Esophagus muscularis mucosa (tissue), 4 donors: Measurements from ENCODE around the gene KRTAP4-2. TPM values are rescaled to one million over a fixed set of nuclear protein-coding genes. Genes with fewer than 3 reads are reported as not detected.
"Not testable (repeated sequence)": the region's sequence is repeated elsewhere in the genome, so short reads cannot be mapped to it uniquely, and the experiment has no call there.

Source experiments
- DNase-seq: peaks from one replicate; pipeline ENCODE4 v3.0.0-alpha.2; 2017; ENCODE audit errors: extremely low spot score
- H3K27ac ChIP-seq, 4 donors: fragments of 200-600 bp; sonication (generic); replicated peaks in 1 of 4; 1 replicate in 3 of 4; 2 replicates in 1 of 4; pipeline ENCODE4 v1.5.1; 2016 to 2019; ENCODE audit warnings: mild to moderate bottlenecking in 1 of 4
- H3K27me3 ChIP-seq, 4 donors: fragments of 200-600 bp; sonication (generic); one replicate each; pipeline versions ENCODE4 v1.5.1 to v1.6.0; 2016 to 2019
- H3K36me3 ChIP-seq, 4 donors: fragments of 200-600 bp; sonication (generic); one replicate each; pipeline ENCODE4 v1.5.1; 2016 to 2019
- H3K4me1 ChIP-seq, 4 donors: fragments of 200-600 bp; sonication (generic); one replicate each; pipeline ENCODE4 v1.5.1; 2016 to 2019
- H3K4me3 ChIP-seq, 4 donors: fragments of 200-600 bp; sonication (generic); 1 replicate in 2 of 4; 2 replicates in 2 of 4; pipeline ENCODE4 v1.5.1; 2016 to 2019; ENCODE audit warnings: mild to moderate bottlenecking in 4 of 4, moderate library complexity in 1 of 4
- H3K9me3 ChIP-seq, 4 donors: fragments of 200-600 bp; sonication (generic); 1 replicate in 3 of 4; 2 replicates in 1 of 4; pipeline ENCODE4 v1.5.1; 2016 to 2019
- EP300 ChIP-seq: sonication (generic); formaldehyde crosslinking; IDR thresholded peaks from one replicate; pipeline ENCODE4 v1.6.1; 2017; ENCODE audit warnings: antibody characterized with exemption
- POLR2A ChIP-seq: fragments of 450-650 bp; IDR thresholded peaks from one replicate; pipeline ENCODE4 v1.6.1; 2017; ENCODE audit warnings: antibody characterized with exemption, moderate library complexity, mild to moderate bottlenecking, low read depth
- POLR2AphosphoS5 ChIP-seq, 2 donors: sonication (generic); formaldehyde crosslinking; IDR thresholded peaks; one replicate each; pipeline ENCODE4 v1.6.1; 2017; ENCODE audit warnings: antibody characterized with exemption in 2 of 2
- WGBS: methylation state at CpG from one replicate; pipeline ENCODE4 v1.1.5; 2018; 5-methylcytosine and 5-hydroxymethylcytosine counted together
- intact Hi-C: fragments of 100-400 bp; cut with DNase I; formaldehyde crosslinking; loops from one replicate; pipeline ENCODE4 v1.15.1; 2023
- small RNA-seq, 3 donors: library from RNA; depleted of rRNA; stranded (forward); fragments of <200 nt; gene quantifications; one replicate each; pipeline ENCODE3, GENCODE V24; 2016
- total RNA-seq, 4 donors: library from RNA; depleted of rRNA; stranded (reverse); fragments of >200 nt; gene quantifications; one replicate each; pipeline versions ENCODE4 v1.1.0 to v1.2.1, GENCODE V29; 2016
- TF ChIP-seq, protein P1 (sequence below), 3 experiments: fragments of 200-600 bp in 2 of 3; fragments of 450-650 bp in 1 of 3; sonication (generic) in 2 of 3; IDR thresholded peaks; one replicate each; pipeline ENCODE4 v1.5.1; 2017 to 2019; ENCODE audit warnings: antibody characterized with exemption in 3 of 3, mild to moderate bottlenecking in 2 of 3, moderate library complexity in 1 of 3

The KRTAP4-2 gene
- total RNA-seq, 4 donors from 2014 or later = not detected

DNA sequence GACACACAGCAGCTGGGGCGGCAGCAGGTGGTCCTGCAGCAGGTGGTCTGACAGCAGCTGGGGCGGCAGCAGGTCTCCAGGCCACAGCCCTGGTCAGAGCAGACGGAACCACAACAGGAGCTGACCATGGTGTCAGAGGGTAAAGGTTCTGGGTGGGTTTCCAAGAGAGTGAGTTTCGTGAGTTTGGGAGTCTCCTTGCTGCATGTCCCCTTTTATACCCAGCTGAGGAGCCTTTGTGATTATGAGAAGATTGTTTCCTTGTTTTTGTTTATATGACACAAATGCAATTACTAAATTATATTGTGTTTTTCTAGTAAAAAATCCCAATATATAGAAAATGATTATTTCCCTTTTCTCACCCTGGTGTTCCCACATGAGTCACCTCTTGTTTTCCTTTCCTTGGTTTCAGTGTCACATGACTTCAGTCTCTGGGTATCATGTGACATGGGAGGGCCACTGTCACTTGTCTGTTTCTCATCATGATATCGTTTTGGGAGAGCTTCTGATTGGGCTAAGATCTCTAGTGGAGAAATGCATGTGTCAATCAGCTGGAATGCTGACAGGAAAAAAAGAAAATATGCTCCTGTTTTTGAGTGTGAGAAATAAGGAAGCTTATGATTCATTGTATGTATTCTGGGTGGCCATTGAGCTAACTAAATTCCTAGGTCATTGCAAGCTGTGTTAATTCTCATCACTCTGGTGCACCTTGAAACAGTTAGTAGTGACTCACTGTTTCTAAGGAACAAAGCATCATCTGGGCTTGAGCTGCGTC is 37.5 kb downstream of the KRTAP4-2 start, which contains the start of gene KRTAP4-6:
TSS of gene KRTAP4-6 (minus strand) at position 185 of the 772 bp plus-strand sequence. CDS start at position 128, 57 bp downstream.
- Histone ChIP-seq H3K9me3 (peaks cover 0 to 35% (median 12%) of the 10 kb centered on the region in 4 donors), H3K27me3 (peaks cover 0 to 7% (median 0%) of the 10 kb centered on the region in 4 donors), H3K4me1 (no peaks in the 10 kb centered on the region), H3K36me3 (no peaks in the 10 kb centered on the region), H3K4me3 (no peak within 1 kb of the TSS), H3K27ac (no peak within 1 kb of the TSS)
- TF ChIP-seq EP300 = no peak
- TF ChIP-seq, protein P1, sequence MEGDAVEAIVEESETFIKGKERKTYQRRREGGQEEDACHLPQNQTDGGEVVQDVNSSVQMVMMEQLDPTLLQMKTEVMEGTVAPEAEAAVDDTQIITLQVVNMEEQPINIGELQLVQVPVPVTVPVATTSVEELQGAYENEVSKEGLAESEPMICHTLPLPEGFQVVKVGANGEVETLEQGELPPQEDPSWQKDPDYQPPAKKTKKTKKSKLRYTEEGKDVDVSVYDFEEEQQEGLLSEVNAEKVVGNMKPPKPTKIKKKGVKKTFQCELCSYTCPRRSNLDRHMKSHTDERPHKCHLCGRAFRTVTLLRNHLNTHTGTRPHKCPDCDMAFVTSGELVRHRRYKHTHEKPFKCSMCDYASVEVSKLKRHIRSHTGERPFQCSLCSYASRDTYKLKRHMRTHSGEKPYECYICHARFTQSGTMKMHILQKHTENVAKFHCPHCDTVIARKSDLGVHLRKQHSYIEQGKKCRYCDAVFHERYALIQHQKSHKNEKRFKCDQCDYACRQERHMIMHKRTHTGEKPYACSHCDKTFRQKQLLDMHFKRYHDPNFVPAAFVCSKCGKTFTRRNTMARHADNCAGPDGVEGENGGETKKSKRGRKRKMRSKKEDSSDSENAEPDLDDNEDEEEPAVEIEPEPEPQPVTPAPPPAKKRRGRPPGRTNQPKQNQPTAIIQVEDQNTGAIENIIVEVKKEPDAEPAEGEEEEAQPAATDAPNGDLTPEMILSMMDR (IDR thresholded peaks at IDR 0.05) = no peak
- intact Hi-C loops = no loop called here
- no peak for DNase-seq
- 79% methylated on average over 6 of the region's 6 CpGs for WGBS

DNA sequence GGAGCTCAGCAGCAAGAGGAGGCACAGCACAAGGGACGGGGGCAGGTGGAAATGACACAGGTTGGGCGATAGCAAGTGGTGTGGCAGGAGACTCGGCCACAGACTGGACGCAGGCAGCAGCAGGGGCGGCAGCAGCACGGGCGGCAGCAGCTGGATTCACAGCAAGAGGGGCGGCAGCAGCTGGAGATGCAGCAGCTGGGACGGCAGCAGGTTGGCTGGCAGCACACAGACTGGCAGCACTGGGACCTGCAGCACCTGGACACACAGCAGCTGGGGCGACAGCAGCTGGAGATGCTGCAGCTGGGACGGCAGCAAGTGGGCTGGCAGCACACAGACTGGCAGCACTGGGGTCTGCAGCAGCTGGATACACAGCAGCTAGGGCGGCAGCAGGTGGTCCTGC is 38.2 kb downstream of the KRTAP4-2 start:
- H3K9me3 ChIP-seq = peaks cover 0 to 35% (median 12%) of the 10 kb centered on the region in 4 donors
- intact Hi-C loops, DNase-seq, H3K36me3 ChIP-seq, H3K27ac ChIP-seq, H3K4me1 ChIP-seq, H3K27me3 ChIP-seq, H3K4me3 ChIP-seq: not testable (repeated sequence)
- WGBS = 87% methylated on average over 9 of the region's 12 CpGs

DNA sequence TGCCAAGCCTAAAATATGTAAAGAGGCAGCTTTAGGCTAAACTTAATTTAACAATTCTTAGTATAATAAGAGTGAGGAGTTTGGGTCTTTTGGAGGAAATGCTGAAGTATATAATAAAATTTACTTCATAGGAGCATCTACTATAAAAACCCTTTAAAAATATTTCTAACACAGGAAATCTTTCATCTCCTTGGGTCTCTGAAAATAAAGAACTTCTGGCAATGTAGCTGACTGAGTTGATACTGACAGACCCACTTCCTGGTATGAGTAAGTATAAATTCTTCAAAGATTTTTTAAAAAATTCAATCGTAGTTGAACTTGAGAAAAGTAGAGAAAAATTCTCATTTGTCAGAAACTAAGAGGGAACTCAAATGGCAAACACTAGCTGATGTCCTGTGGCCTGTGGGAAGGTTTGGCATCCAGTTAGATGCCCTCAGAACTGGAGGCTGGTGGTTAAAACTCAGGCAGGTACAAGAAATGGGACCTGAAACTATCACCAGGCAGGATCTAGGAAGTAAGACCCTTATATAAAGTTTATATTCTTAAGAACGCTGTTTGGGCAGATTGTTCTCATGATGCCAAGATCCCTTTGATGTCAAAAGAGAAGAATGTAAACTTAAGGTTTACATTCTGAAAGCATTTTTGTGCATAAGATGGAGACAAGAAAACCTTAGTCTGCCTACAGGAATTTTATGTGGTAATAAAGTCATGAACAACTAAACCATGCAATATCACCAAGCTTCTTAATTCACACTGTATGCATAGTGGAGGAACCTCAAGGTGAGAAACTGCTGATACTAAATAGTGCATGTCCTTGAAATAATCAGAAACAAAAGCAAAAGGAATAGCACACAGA is 43.9 kb downstream of the KRTAP4-2 start:
- WGBS = 54% methylated on average over 2 of the region's 2 CpGs
- H3K27ac ChIP-seq = no peak overlapping the region
- peaks cover 0 to 6% (median 0%) of the 10 kb centered on the region in 4 donors for H3K9me3 ChIP-seq
- H3K4me1 ChIP-seq = no peaks in the 10 kb centered on the region
- H3K27me3 ChIP-seq = no peaks in the 10 kb centered on the region
- TF ChIP-seq, protein P1 (IDR thresholded peaks at IDR 0.05) = no peak
- TF ChIP-seq POLR2AphosphoS5 (IDR thresholded peaks at IDR 0.05) (no peak), EP300 (no peak), POLR2A (no peak)
- H3K4me3 ChIP-seq = no peak overlapping the region
- DNase-seq = no peak
- intact Hi-C loops = no loop called here
- H3K36me3 ChIP-seq = no peaks in the 10 kb centered on the region

DNA sequence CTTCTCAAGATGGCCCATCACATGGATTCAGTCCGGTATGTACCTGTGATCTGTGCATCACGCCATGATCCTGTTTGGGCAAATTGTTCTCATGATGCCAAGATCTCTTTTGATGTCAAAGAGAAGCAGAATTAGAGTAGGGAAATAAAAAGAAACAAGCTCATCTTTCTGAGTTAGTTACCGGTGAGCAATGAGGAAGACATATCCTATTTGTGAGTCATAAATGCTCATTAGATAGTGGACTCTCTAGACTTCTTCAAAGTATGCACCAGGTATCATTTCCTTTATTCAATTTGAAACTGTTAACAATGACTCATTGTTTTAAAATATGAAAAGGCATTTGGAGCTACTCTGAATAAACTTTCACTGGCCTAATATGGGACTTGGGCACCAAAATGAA is 46.0 kb downstream of the KRTAP4-2 start:
- Histone ChIP-seq H3K36me3 (no peaks in the 10 kb centered on the region), H3K4me3 (no peak overlapping the region), H3K9me3 (peaks cover 0 to 4% (median 0%) of the 10 kb centered on the region in 4 donors), H3K4me1 (no peaks in the 10 kb centered on the region), H3K27me3 (no peaks in the 10 kb centered on the region), H3K27ac (no peak overlapping the region)
- TF ChIP-seq EP300 = no peak
- TF ChIP-seq POLR2AphosphoS5 (IDR thresholded peaks at IDR 0.05) = no peak
- TF ChIP-seq, protein P1 (IDR thresholded peaks at IDR 0.05) = no peak
- TF ChIP-seq POLR2A = no peak
- 81% methylated on average over 3 of the region's 3 CpGs for WGBS
- no peak for DNase-seq
- intact Hi-C loops = no loop called here

Small RNA genes lying within 50 kb of the gene (small RNA-seq; reads per million reads assigned to genes)
- gene KRTAP4-17P = 0 reads per million in 3 donors

Other genes with a start within 250 kb of the KRTAP4-2 start
- gene KRT23, start 240.6 kb downstream of the KRTAP4-2 start, total RNA-seq = under 1 TPM in 1 of 4 donors, not detected in 3; 0.50 TPM
- not detected for gene KRT39, start 211.3 kb downstream of the KRTAP4-2 start, total RNA-seq
- gene KRT40, start 193.9 kb downstream of the KRTAP4-2 start, total RNA-seq = not detected
- not detected for gene KRTAP3-3, start 184.1 kb downstream of the KRTAP4-2 start, total RNA-seq
- not detected for gene KRTAP3-2, start 178.3 kb downstream of the KRTAP4-2 start, total RNA-seq
- not detected for gene KRTAP3-1, start 169.1 kb downstream of the KRTAP4-2 start, total RNA-seq
- not detected for gene KRTAP1-5, start 151.0 kb downstream of the KRTAP4-2 start, total RNA-seq
- gene KRTAP1-4, start 148.0 kb downstream of the KRTAP4-2 start, total RNA-seq = not detected
- gene KRTAP1-3, start 143.3 kb downstream of the KRTAP4-2 start, total RNA-seq = not detected
- gene KRTAP1-1, start 136.8 kb downstream of the KRTAP4-2 start, total RNA-seq = not detected
- gene KRTAP2-1, start 130.9 kb downstream of the KRTAP4-2 start, total RNA-seq = not detected
- gene KRTAP2-2, start 123.0 kb downstream of the KRTAP4-2 start, total RNA-seq = not detected
- gene KRTAP2-3, start 118.1 kb downstream of the KRTAP4-2 start, total RNA-seq = not detected
- not detected for gene KRTAP2-4, start 112.3 kb downstream of the KRTAP4-2 start, total RNA-seq
- gene KRTAP4-7, start 94.1 kb downstream of the KRTAP4-2 start, total RNA-seq = not detected
- not detected for gene KRTAP4-8, start 80.1 kb downstream of the KRTAP4-2 start, total RNA-seq
- not detected for gene KRTAP4-16, start 76.0 kb downstream of the KRTAP4-2 start, total RNA-seq
- gene KRTAP4-9, start 72.8 kb downstream of the KRTAP4-2 start, total RNA-seq = not detected
- gene KRTAP4-11, start 59.8 kb downstream of the KRTAP4-2 start, total RNA-seq = not detected
- not detected for gene KRTAP4-12, start 54.0 kb downstream of the KRTAP4-2 start, total RNA-seq
- gene KRTAP4-6, start 37.7 kb downstream of the KRTAP4-2 start, total RNA-seq = not detected
- not detected for gene KRTAP4-5, start 28.4 kb downstream of the KRTAP4-2 start, total RNA-seq
- gene KRTAP4-4, start 17.5 kb downstream of the KRTAP4-2 start, total RNA-seq = not detected
- gene KRTAP4-3, start 10.0 kb downstream of the KRTAP4-2 start, total RNA-seq = not detected
- gene KRTAP4-1, start 6.7 kb upstream of the KRTAP4-2 start, total RNA-seq = not detected
- gene KRTAP9-1, start 11.7 kb upstream of the KRTAP4-2 start, total RNA-seq = not detected
- not detected for gene KRTAP9-2, start 48.4 kb upstream of the KRTAP4-2 start, total RNA-seq
- gene KRTAP9-3, start 54.2 kb upstream of the KRTAP4-2 start, total RNA-seq = not detected
- not detected for gene KRTAP9-8, start 59.8 kb upstream of the KRTAP4-2 start, total RNA-seq
- not detected for gene KRTAP9-4, start 71.5 kb upstream of the KRTAP4-2 start, total RNA-seq
- gene KRTAP9-9, start 77.2 kb upstream of the KRTAP4-2 start, total RNA-seq = not detected
- not detected for gene KRTAP9-6, start 87.2 kb upstream of the KRTAP4-2 start, total RNA-seq
- not detected for gene KRTAP9-7, start 97.5 kb upstream of the KRTAP4-2 start, total RNA-seq
- gene KRTAP29-1, start 124.6 kb upstream of the KRTAP4-2 start, total RNA-seq = not detected
- gene KRTAP16-1, start 131.1 kb upstream of the KRTAP4-2 start, total RNA-seq = not detected
- gene KRTAP17-1, start 137.5 kb upstream of the KRTAP4-2 start, total RNA-seq = not detected
- not detected for gene KRT33A, start 172.6 kb upstream of the KRTAP4-2 start, total RNA-seq
- not detected for gene KRT33B, start 191.6 kb upstream of the KRTAP4-2 start, total RNA-seq
- gene KRT34, start 204.1 kb upstream of the KRTAP4-2 start, total RNA-seq = not detected
- gene KRT31, start 219.4 kb upstream of the KRTAP4-2 start, total RNA-seq = not detected
- gene KRT37, start 246.4 kb upstream of the KRTAP4-2 start, total RNA-seq = not detected